Measurements from ENCODE around the gene TMEM63B.

DNA sequence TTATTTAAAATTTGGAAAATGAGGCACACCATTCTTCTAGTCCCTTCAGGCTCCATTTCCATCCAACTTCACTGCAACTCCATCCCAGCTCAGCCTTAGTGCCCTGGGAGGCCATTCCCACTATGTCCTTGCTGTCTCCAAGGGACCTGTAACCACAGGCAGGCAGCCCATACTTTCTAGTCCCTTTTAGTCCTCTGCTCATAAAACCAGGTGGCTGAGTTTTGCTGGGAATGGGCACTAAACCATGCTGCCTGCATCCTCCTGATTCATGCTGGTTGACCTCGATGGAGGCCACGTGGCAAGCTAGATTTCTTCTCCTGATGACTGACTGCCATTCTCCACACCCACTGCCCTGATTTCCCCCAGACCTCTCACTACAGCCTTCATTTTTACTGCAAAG is 61.9 kb downstream of the TMEM63B start:
- TF ChIP-seq, protein P1, sequence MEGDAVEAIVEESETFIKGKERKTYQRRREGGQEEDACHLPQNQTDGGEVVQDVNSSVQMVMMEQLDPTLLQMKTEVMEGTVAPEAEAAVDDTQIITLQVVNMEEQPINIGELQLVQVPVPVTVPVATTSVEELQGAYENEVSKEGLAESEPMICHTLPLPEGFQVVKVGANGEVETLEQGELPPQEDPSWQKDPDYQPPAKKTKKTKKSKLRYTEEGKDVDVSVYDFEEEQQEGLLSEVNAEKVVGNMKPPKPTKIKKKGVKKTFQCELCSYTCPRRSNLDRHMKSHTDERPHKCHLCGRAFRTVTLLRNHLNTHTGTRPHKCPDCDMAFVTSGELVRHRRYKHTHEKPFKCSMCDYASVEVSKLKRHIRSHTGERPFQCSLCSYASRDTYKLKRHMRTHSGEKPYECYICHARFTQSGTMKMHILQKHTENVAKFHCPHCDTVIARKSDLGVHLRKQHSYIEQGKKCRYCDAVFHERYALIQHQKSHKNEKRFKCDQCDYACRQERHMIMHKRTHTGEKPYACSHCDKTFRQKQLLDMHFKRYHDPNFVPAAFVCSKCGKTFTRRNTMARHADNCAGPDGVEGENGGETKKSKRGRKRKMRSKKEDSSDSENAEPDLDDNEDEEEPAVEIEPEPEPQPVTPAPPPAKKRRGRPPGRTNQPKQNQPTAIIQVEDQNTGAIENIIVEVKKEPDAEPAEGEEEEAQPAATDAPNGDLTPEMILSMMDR (IDR thresholded peaks at IDR 0.05), result no peak
- no peak for TF ChIP-seq POLR2A (IDR thresholded peaks at IDR 0.05)

Data from lower leg skin (tissue), 3 donors.